Measurements from ENCODE around the gene FBXO47. TPM values are rescaled to one million over a fixed set of nuclear protein-coding genes. Genes with fewer than 3 reads are reported as not detected.

The FBXO47 gene
- total RNA-seq, 1 donor, result not detected

GRCh38 chr17:38893113-38893512 is 74.1 kb downstream of the FBXO47 start:
- H3K27me3 ChIP-seq (ENCODE audit: insufficient read depth, low read length), result no peaks in the 10 kb centered on the region
- H3K4me3 ChIP-seq (ENCODE audit: low read length), result no peak overlapping the region
- H3K9me3 ChIP-seq (ENCODE audit: low read depth, low read length), result no peaks in the 10 kb centered on the region
- H3K4me1 ChIP-seq (ENCODE audit: insufficient read depth, low read length), result peaks cover 93% of the 10 kb centered on the region

- H3K9me3 ChIP-seq (ENCODE audit: low read depth, low read length), result no peaks in the 10 kb centered on the region
- no peaks in the 10 kb centered on the region for H3K27me3 ChIP-seq (ENCODE audit: insufficient read depth, low read length)
- peaks cover 90% of the 10 kb centered on the region for H3K4me1 ChIP-seq (ENCODE audit: insufficient read depth, low read length)
- H3K4me3 ChIP-seq (ENCODE audit: low read length), result no peak overlapping the region
These were observed 74.6 kb downstream of the FBXO47 start for GRCh38 chr17:38892620-38893019.

- Histone ChIP-seq H3K9me3 (ENCODE audit: low read depth, low read length) (no peaks in the 10 kb centered on the region), H3K4me1 (ENCODE audit: insufficient read depth, low read length) (peaks cover 90% of the 10 kb centered on the region), H3K4me3 (ENCODE audit: low read length) (no peak overlapping the region), H3K27me3 (ENCODE audit: insufficient read depth, low read length) (no peaks in the 10 kb centered on the region)
These were observed 75.1 kb downstream of the FBXO47 start for GRCh38 chr17:38892083-38892482.

GRCh38 chr17:38891441-38891840 is 75.8 kb downstream of the FBXO47 start:
- no peaks in the 10 kb centered on the region for H3K27me3 ChIP-seq (ENCODE audit: insufficient read depth, low read length)
- no peak overlapping the region for H3K4me3 ChIP-seq (ENCODE audit: low read length)
- H3K9me3 ChIP-seq (ENCODE audit: low read depth, low read length), result no peaks in the 10 kb centered on the region
- peaks cover 90% of the 10 kb centered on the region for H3K4me1 ChIP-seq (ENCODE audit: insufficient read depth, low read length)

GRCh38 chr17:38890410-38890746 is 76.8 kb downstream of the FBXO47 start:
- H3K27me3 ChIP-seq (ENCODE audit: insufficient read depth, low read length), result no peaks in the 10 kb centered on the region
- H3K9me3 ChIP-seq (ENCODE audit: low read depth, low read length), result no peaks in the 10 kb centered on the region
- H3K4me3 ChIP-seq (ENCODE audit: low read length), result no peak overlapping the region
- peaks cover 90% of the 10 kb centered on the region for H3K4me1 ChIP-seq (ENCODE audit: insufficient read depth, low read length)

GRCh38 chr17:38889745-38890409 is 77.3 kb downstream of the FBXO47 start:
- Histone ChIP-seq H3K27me3 (ENCODE audit: insufficient read depth, low read length) (no peaks in the 10 kb centered on the region), H3K9me3 (ENCODE audit: low read depth, low read length) (no peaks in the 10 kb centered on the region), H3K4me1 (ENCODE audit: insufficient read depth, low read length) (peaks cover 92% of the 10 kb centered on the region), H3K4me3 (ENCODE audit: low read length) (no peak overlapping the region)

- Histone ChIP-seq H3K9me3 (ENCODE audit: low read depth, low read length) (no peaks in the 10 kb centered on the region), H3K4me1 (ENCODE audit: insufficient read depth, low read length) (peaks cover 93% of the 10 kb centered on the region), H3K4me3 (ENCODE audit: low read length) (no peak overlapping the region), H3K27me3 (ENCODE audit: insufficient read depth, low read length) (no peaks in the 10 kb centered on the region)
These were observed 78.4 kb downstream of the FBXO47 start for GRCh38 chr17:38888842-38889241.

GRCh38 chr17:38886643-38887010 is 80.6 kb downstream of the FBXO47 start:
- no peaks in the 10 kb centered on the region for H3K27me3 ChIP-seq (ENCODE audit: insufficient read depth, low read length)
- no peak overlapping the region for H3K4me3 ChIP-seq (ENCODE audit: low read length)
- peaks cover 93% of the 10 kb centered on the region for H3K4me1 ChIP-seq (ENCODE audit: insufficient read depth, low read length)
- no peaks in the 10 kb centered on the region for H3K9me3 ChIP-seq (ENCODE audit: low read depth, low read length)

Other genes starting within 250 kb of the FBXO47 start
- 1.8 TPM for gene CISD3, start 237.1 kb downstream of the FBXO47 start, total RNA-seq
- gene PCGF2, start 219.1 kb downstream of the FBXO47 start, total RNA-seq, result not detected
- gene PSMB3, start 214.7 kb downstream of the FBXO47 start, total RNA-seq, result 95.5 TPM
- gene PIP4K2B, start 167.8 kb downstream of the FBXO47 start, total RNA-seq, result 17.8 TPM
- gene CWC25, start 142.1 kb downstream of the FBXO47 start, total RNA-seq, result 30.0 TPM
- gene RPL23, start 113.7 kb downstream of the FBXO47 start, total RNA-seq, result 1,618 TPM
- 103 TPM for gene LASP1, start 97.3 kb downstream of the FBXO47 start, total RNA-seq
- 9.6 TPM for gene PLXDC1, start 184.2 kb upstream of the FBXO47 start, total RNA-seq
- gene ARL5C, start 198.8 kb upstream of the FBXO47 start, total RNA-seq, result not detected
- gene CACNB1, start 230.3 kb upstream of the FBXO47 start, total RNA-seq, result 4.5 TPM
- 3,292 TPM for gene RPL19, start 232.9 kb upstream of the FBXO47 start, total RNA-seq

Data from mononuclear cell (primary cell).